Fibroblast of pulmonary artery (primary cell): ENCODE measurements around the gene CNNM3.

ENCODE experiments used
- DNase-seq: peaks from one replicate; pipeline ENCODE4 v3.0.0-alpha.2; 2010; ENCODE audit warnings: low read depth
- H3K4me3 ChIP-seq: replicated peaks from 2 replicates; pipeline ENCODE4 v1.5.1; 2011; ENCODE audit warnings: low read depth, mild to moderate bottlenecking, control low read depth, low read length, moderate library complexity
- TF ChIP-seq, protein P1 (sequence below): IDR thresholded peaks from 2 replicates; pipeline ENCODE4 v1.5.1; 2011; ENCODE audit warnings: mild to moderate bottlenecking, control low read depth, low read length, inconsistent platforms; ENCODE audit errors: missing control alignments

Gene CNNM3

DNA sequence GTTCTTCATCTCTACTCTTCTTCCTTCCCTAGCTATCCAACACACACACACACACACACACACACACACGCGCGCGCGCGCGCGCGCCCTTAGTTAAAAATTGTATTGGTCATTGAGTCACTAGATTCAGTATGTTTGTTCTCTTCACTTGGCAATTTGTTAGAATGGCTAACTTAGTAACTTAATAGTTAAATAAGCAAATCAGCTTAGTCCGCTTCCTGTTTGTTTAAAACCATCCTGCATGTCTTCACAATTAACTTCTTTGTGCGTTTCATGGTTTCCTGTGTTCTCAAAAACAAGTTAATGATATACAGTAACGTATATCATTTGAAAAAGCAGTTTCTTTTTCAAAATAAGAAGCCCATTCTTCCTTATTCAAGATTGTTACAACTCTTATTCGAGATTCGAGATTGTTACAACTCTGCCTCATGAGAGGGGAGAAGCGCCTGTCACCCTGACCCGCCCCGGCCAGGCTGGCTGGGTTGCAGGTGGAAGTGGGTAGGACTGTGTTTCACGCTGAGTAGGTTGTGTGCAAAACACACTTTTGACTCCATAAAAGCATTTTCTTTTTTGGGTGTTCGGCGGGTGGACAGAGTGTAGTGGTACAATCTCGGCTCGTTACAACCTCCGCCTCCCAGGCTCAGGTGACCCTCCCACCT, 9.5 kb upstream of the CNNM3 start:
- H3K4me3 ChIP-seq: no peak overlapping the region
- TF ChIP-seq, protein P1, sequence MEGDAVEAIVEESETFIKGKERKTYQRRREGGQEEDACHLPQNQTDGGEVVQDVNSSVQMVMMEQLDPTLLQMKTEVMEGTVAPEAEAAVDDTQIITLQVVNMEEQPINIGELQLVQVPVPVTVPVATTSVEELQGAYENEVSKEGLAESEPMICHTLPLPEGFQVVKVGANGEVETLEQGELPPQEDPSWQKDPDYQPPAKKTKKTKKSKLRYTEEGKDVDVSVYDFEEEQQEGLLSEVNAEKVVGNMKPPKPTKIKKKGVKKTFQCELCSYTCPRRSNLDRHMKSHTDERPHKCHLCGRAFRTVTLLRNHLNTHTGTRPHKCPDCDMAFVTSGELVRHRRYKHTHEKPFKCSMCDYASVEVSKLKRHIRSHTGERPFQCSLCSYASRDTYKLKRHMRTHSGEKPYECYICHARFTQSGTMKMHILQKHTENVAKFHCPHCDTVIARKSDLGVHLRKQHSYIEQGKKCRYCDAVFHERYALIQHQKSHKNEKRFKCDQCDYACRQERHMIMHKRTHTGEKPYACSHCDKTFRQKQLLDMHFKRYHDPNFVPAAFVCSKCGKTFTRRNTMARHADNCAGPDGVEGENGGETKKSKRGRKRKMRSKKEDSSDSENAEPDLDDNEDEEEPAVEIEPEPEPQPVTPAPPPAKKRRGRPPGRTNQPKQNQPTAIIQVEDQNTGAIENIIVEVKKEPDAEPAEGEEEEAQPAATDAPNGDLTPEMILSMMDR: no peak
- DNase-seq: no peak

DNA sequence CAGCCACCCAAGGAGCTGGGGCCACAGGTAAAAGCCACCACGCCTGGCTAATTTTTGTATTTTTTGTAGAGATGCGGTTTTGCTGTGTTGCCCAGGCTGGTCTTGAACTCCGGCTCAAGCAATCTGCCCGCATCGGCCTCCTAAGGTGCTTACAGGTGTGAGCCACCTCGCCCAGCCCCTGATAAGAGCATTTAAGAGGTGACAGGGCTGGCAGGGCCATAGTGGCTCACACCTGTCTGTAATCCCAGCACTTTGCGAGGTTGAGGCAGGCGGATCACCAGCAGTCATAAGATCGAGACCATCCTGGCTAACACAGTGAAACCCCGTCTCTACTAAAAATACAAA, 9.0 kb upstream of the CNNM3 start:
- H3K4me3 ChIP-seq: no peak overlapping the region

DNA sequence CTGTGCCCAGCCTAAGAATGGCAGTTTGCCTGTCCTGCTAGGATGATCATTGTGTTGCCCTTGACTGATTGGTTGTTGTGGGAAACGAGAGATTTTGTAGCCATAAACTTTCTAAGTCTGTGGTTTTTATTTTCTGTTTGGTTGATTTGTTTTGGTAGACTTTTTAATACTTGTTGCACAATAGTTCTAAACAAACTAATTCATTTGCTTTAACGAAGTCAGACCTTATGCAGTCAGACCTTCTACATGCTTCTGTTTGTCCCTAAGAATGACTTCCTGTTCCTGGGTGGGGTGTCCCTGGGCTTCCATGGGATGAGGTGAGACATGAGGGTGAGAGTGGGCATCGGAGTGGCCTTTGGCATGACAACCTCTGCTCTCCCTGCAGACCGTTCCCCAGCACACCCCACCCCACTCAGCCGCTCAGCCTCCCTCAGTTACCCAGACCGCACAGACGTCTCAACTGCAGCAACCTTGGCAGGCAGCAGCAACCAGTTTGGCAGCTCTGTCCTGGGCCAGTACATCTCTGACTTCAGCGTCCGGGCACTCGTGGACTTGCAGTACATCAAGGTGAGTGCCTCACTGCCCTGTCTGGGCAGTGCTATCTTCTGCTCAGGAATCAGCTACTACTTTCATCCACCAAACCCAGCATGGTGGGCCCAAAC, 7.8 kb upstream of the CNNM3 start:
- TF ChIP-seq, protein P1: no peak
- no peak for DNase-seq
- H3K4me3 ChIP-seq: no peak overlapping the region

More for the DNA sequence above, 9.0 kb upstream of the CNNM3 start:
- TF ChIP-seq, protein P1: no peak
- no peak for DNase-seq

DNA sequence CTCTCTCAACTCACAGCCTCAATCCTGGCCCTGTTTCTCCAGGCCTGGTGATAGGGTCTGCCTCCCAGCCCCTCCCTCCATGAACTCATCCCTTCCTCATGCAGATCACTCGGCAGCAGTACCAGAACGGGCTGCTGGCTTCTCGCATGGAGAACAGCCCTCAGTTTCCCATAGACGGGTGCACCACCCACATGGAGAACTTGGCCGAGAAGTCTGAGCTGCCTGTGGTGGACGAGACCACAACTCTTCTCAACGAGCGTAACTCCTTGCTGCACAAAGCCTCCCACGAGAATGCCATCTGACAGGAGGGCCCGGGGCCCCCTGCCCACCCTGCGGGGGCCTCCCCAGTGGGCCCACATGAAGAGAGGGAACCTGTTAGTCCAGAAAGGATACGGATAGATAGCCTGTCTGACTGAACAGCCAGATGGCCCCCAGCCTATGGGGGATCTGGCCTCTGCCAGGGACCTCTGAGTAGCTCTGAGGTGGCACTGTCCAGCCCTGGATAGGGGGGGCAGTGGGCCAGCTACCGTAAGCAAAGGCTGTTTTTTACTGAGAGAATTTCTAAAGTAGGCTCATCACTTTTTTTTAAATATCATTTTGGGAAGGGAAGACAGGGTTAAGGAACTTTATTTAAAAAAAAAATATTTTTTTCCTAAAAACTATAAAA, 6.7 kb upstream of the CNNM3 start:
- no peak for DNase-seq
- TF ChIP-seq, protein P1: no peak
- no peak overlapping the region for H3K4me3 ChIP-seq

DNA sequence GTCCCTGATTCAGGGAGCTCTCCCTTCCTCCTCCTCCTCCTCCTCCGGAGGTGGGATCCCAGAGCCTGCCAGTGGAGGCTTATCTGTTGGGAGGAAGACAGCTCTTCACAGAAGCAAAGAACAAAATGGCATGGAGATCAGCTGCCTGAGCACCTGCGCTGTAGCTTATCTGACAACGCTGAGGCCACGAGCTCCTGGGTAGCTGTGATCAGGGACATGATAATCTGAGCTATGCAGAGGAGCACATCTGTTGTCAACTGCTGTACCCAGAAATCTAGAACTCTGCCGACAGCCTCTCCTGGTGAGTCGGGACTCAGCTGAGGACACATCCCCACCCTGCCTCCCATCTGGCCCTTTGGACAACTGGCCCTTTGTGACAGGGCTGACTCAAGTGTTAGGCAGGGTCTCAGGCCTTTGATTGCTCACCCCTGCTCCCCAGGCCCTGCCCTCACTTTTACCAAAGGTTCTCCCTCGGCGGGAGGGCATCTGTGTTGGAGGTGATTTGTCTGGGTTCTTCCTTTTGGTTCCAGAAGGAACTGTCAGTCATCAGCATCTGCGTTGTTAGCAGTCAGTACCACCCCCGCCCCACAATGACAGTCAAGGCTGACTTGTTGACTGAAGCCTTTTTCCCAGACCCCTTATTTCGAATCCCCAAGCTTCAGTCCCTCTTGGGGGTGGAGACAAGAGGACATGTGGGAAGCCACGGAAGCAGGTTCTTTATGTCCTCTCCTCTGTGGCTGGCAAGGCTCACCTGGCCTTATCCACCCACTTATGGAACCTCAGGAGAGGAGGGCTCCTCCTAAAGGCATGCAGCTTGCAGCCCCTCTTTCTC, 5.9 kb upstream of the CNNM3 start:
- TF ChIP-seq, protein P1: no peak
- no peak overlapping the region for H3K4me3 ChIP-seq
- DNase-seq: no peak

DNA sequence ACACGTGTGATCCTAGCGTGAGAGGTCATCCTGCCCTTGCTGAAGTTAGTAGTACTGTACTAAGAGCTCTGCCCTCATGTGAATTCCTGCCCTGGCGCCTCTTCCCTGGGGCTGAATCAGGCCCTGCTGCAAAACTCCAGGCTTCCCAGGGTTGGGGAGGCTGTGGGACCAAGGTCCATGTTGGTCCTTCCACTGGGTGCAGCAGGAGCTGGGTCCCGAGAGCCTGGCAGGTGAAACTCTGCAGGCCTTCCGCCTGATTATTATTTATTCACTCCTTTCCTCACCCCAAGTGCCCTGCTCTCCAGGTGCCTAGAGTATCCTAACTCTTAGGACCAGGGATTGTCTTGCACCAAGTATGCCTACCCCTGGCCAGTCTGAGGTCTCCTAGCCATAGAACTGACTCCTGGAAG, 5.3 kb upstream of the CNNM3 start:
- DNase-seq: no peak
- TF ChIP-seq, protein P1: no peak
- no peak overlapping the region for H3K4me3 ChIP-seq
